IPS-20b (cell line): Measurements from ENCODE around the gene AK9.
"Not testable (repeated sequence)": the region's sequence is repeated elsewhere in the genome, so short reads cannot be mapped to it uniquely, and the experiment has no call there.

ENCODE experiments used
- H3K27ac ChIP-seq: one replicate; pipeline ENCODE4 v1.5.1; 2013; ENCODE audit warnings: low read length
- H3K27me3 ChIP-seq: 2 replicates; pipeline ENCODE4 v1.6.1; 2013; ENCODE audit warnings: mild to moderate bottlenecking, low read length, inconsistent platforms; ENCODE audit not compliant: insufficient read depth
- H3K36me3 ChIP-seq: 2 replicates; pipeline ENCODE4 v1.6.1; 2013; ENCODE audit warnings: low read depth, mild to moderate bottlenecking, inconsistent platforms, low read length, moderate library complexity; ENCODE audit not compliant: insufficient read depth
- H3K4me1 ChIP-seq: 2 replicates; pipeline ENCODE4 v1.6.1; 2013; ENCODE audit warnings: mild to moderate bottlenecking, control low read depth, inconsistent platforms, low read length, moderate library complexity; ENCODE audit not compliant: insufficient read depth
- H3K4me3 ChIP-seq: 2 replicates; pipeline ENCODE4 v1.5.1; 2013; ENCODE audit warnings: mild to moderate bottlenecking, low read length, inconsistent platforms
- H3K9ac ChIP-seq: 2 replicates; pipeline ENCODE4 v1.6.1; 2013; ENCODE audit warnings: low read depth, mild to moderate bottlenecking, inconsistent platforms, low read length, moderate library complexity
- H3K9me3 ChIP-seq: 2 replicates; pipeline ENCODE4 v1.6.1; 2013; ENCODE audit warnings: mild to moderate bottlenecking, low read depth, low read length, inconsistent platforms; ENCODE audit not compliant: insufficient read depth

Gene AK9

GRCh38 chr6:109465772-109466171, 225.2 kb downstream of the AK9 start:
- H3K4me1 ChIP-seq: no peaks in the 10 kb centered on the region

GRCh38 chr6:109461733-109462526, 229.1 kb downstream of the AK9 start:
- H3K27ac ChIP-seq: no peak overlapping the region
- H3K9ac ChIP-seq: no peak overlapping the region
- peaks cover 13% of the 10 kb centered on the region; the same call in 1 of the 2 replicates for H3K4me1 ChIP-seq
- H3K4me3 ChIP-seq: no peak overlapping the region
- peaks cover 63% of the 10 kb centered on the region for H3K36me3 ChIP-seq
- H3K9me3 ChIP-seq: no peaks in the 10 kb centered on the region
- H3K27me3 ChIP-seq: peaks cover 3% of the 10 kb centered on the region; the same call in 1 of the 2 replicates

More at GRCh38 chr6:109465772-109466171, 225.2 kb downstream of the AK9 start:
- H3K36me3 ChIP-seq: peaks cover 99% of the 10 kb centered on the region
- H3K27ac ChIP-seq: no peak overlapping the region
- no peak overlapping the region for H3K9ac ChIP-seq
- no peaks in the 10 kb centered on the region for H3K27me3 ChIP-seq
- H3K4me3 ChIP-seq: no peak overlapping the region
- no peaks in the 10 kb centered on the region for H3K9me3 ChIP-seq

GRCh38 chr6:109461205-109461604, 229.8 kb downstream of the AK9 start:
- H3K36me3 ChIP-seq: peaks cover 55% of the 10 kb centered on the region
- H3K27me3 ChIP-seq, H3K27ac ChIP-seq, H3K9ac ChIP-seq, H3K9me3 ChIP-seq, H3K4me3 ChIP-seq: not testable (repeated sequence)
- peaks cover 19% of the 10 kb centered on the region; the same call in 1 of the 2 replicates for H3K4me1 ChIP-seq

GRCh38 chr6:109460161-109460829, 230.7 kb downstream of the AK9 start:
- H3K9me3 ChIP-seq: no peaks in the 10 kb centered on the region
- H3K9ac ChIP-seq: no peak overlapping the region
- no peak overlapping the region for H3K27ac ChIP-seq
- peaks cover 19% of the 10 kb centered on the region; the same call in 1 of the 2 replicates for H3K4me1 ChIP-seq
- peaks cover 8% of the 10 kb centered on the region; the same call in 1 of the 2 replicates for H3K27me3 ChIP-seq
- H3K36me3 ChIP-seq: peaks cover 46% of the 10 kb centered on the region
- no peak overlapping the region for H3K4me3 ChIP-seq

GRCh38 chr6:109458774-109459531, 232.0 kb downstream of the AK9 start:
- peaks cover 26% of the 10 kb centered on the region; the same call in 1 of the 2 replicates for H3K4me1 ChIP-seq
- H3K4me3 ChIP-seq: no peak overlapping the region
- H3K9ac ChIP-seq: no peak overlapping the region
- no peak overlapping the region for H3K27ac ChIP-seq
- no peaks in the 10 kb centered on the region for H3K9me3 ChIP-seq
- peaks cover 33% of the 10 kb centered on the region for H3K36me3 ChIP-seq
- H3K27me3 ChIP-seq: peaks cover 14% of the 10 kb centered on the region; the same call in 1 of the 2 replicates

- H3K4me1 ChIP-seq: peaks cover 27% of the 10 kb centered on the region; the same call in 1 of the 2 replicates
- no peak overlapping the region for H3K27ac ChIP-seq
- H3K27me3 ChIP-seq: peaks cover 14% of the 10 kb centered on the region; the same call in 1 of the 2 replicates
- no peak overlapping the region; the same call in 1 of the 2 replicates for H3K4me3 ChIP-seq
- H3K36me3 ChIP-seq: peaks cover 30% of the 10 kb centered on the region
- H3K9ac ChIP-seq: no peak overlapping the region
- H3K9me3 ChIP-seq: no peaks in the 10 kb centered on the region
Observed at GRCh38 chr6:109457562-109457996, 233.4 kb downstream of the AK9 start.

- H3K36me3 ChIP-seq: peaks cover 30% of the 10 kb centered on the region
- H3K9me3 ChIP-seq: no peaks in the 10 kb centered on the region
- peak overlapping the region; percentile 89 for H3K4me3 ChIP-seq
Observed at GRCh38 chr6:109456710-109457561, 234.1 kb downstream of the AK9 start.

GRCh38 chr6:109456111-109456583, 234.9 kb downstream of the AK9 start:
- Histone ChIP-seq H3K4me3 (peak overlapping the region; percentile 89), H3K4me1 (peaks cover 27% of the 10 kb centered on the region; the same call in 1 of the 2 replicates), H3K9ac (peak overlapping the region; percentile 20; the same call in 1 of the 2 replicates), H3K36me3 (peaks cover 29% of the 10 kb centered on the region), H3K9me3 (no peaks in the 10 kb centered on the region), H3K27ac (no peak overlapping the region), H3K27me3 (peaks cover 14% of the 10 kb centered on the region; the same call in 1 of the 2 replicates)

More at GRCh38 chr6:109456710-109457561, 234.1 kb downstream of the AK9 start:
- H3K27me3 ChIP-seq: peaks cover 14% of the 10 kb centered on the region; the same call in 1 of the 2 replicates
- H3K9ac ChIP-seq: peak overlapping the region; percentile 20; the same call in 1 of the 2 replicates
- H3K4me1 ChIP-seq: peaks cover 27% of the 10 kb centered on the region; the same call in 1 of the 2 replicates
- H3K27ac ChIP-seq: no peak overlapping the region

- peaks cover 27% of the 10 kb centered on the region; the same call in 1 of the 2 replicates for H3K4me1 ChIP-seq
- peak within 1 kb of the TSS; percentile 76; the same call in 1 of the 2 replicates for H3K9ac ChIP-seq
- peaks cover 14% of the 10 kb centered on the region; the same call in 1 of the 2 replicates for H3K27me3 ChIP-seq
- H3K4me3 ChIP-seq: peak within 1 kb of the TSS; percentile 89
- H3K27ac ChIP-seq: no peak within 1 kb of the TSS
- peaks cover 27% of the 10 kb centered on the region for H3K36me3 ChIP-seq
- no peaks in the 10 kb centered on the region for H3K9me3 ChIP-seq
Observed at GRCh38 chr6:109455437-109456110, 235.4 kb downstream of the AK9 start, which contains the start of gene MICAL1. Gene MICAL1, minus strand, starts transcription at chr6:109455772. Its CDS starts 1,576 bp downstream, at chr6:109454196.
